Measurements from ENCODE around the gene HOXD12.

The HOXD12 gene

GRCh38 chr2:176081376-176081836 is 18.2 kb upstream of the HOXD12 start:
- no peak for DNase-seq

- no peak for DNase-seq
These were observed 17.6 kb upstream of the HOXD12 start for GRCh38 chr2:176081837-176082524.

- DNase-seq: no peak
These were observed 17.1 kb upstream of the HOXD12 start for GRCh38 chr2:176082525-176082823.

- DNase-seq: no peak
These were observed 16.5 kb upstream of the HOXD12 start for GRCh38 chr2:176082824-176083751.

GRCh38 chr2:176083796-176084261 is 15.8 kb upstream of the HOXD12 start, which contains the start of gene EVX2:
EVX2 (minus strand) TSS chr2:176083962; CDS start chr2:176083776, 186 bp downstream.
- peak; percentile 63 for DNase-seq

GRCh38 chr2:176084611-176085119 is 14.9 kb upstream of the HOXD12 start:
- no peak for DNase-seq

- no peak for DNase-seq
These were observed 14.3 kb upstream of the HOXD12 start for GRCh38 chr2:176085120-176085788.

GRCh38 chr2:176085861-176086771 is 13.5 kb upstream of the HOXD12 start:
- no peak for DNase-seq

- DNase-seq: peak; percentile 74
These were observed 12.1 kb upstream of the HOXD12 start for GRCh38 chr2:176087330-176088047.

- peak; percentile 84 for DNase-seq
These were observed 11.3 kb upstream of the HOXD12 start for GRCh38 chr2:176088048-176088936.

GRCh38 chr2:176088937-176089842 is 10.4 kb upstream of the HOXD12 start:
- no peak for DNase-seq

GRCh38 chr2:176089843-176090395 is 9.7 kb upstream of the HOXD12 start:
- no peak for DNase-seq

- DNase-seq: no peak
These were observed 8.7 kb upstream of the HOXD12 start for GRCh38 chr2:176090862-176091261.

GRCh38 chr2:176091329-176092258 is 8.0 kb upstream of the HOXD12 start:
- no peak for DNase-seq

GRCh38 chr2:176092270-176093144 is 7.1 kb upstream of the HOXD12 start, which contains the start of gene HOXD13:
HOXD13 (plus strand) TSS chr2:176092721; CDS start chr2:176092891, 170 bp downstream.
- DNase-seq: no peak

- DNase-seq: no peak
These were observed 6.3 kb upstream of the HOXD12 start for GRCh38 chr2:176093145-176093897.

All from DMS79 treated with DMSO at 0.1 percent for 48 hours (cell line).